ENCODE results near the gene ACTL8.

ACTL8 gene

GRCh38 chr1:17810668-17811067 is 55.5 kb downstream of the ACTL8 start:
- DNase-seq = no peak

DNA sequence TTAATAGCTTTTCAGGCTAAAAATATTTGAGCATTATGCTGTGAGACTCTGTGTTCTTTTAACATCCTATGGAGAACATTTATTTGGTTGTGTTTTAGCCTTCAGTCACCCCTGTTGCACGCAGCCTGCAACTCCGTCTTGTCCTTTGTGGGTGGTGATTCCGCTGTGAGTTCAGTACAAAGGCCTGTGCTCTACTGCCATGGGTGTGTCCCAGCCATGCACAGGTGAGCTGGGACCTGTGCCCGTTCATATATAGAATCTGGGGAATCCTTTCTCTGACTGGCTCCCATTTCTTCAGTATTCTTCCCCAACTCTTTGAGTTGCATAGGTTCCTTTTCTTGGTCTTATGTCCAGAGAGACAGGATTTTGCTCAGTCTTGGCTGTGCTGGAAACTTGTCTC is 61.4 kb downstream of the ACTL8 start:
- no peak for DNase-seq

DNA sequence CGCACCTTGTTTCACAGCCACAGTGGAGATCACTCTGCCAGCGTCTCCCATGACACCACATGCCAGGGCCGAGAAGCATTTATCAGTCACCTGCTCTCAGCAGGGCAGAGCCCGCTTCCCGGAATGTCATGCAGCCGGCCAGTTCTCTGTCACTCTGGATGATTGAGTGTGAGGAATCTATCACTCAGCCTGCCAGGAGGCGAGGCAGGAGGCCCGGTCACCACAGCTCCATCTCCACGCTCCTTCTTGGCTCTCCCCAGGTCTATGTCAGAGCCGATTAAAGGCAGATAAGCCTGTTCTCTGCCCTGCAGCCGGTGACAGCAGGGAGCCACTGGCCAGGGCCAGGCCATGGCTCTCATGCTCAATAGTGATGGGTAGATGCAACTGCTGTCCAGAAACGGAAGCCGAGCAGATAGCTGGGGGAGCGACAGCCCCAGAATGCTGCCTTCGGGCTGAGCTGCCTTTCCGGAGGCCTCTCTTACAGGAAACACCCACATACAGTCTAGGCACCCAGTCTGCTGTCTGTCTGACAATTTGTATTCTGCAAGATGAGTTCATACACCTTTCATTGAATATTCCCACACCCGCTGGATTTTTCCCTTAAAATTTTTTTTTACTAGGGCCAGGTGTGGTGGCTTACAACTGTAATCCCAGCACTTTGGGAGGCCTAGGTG is 64.1 kb downstream of the ACTL8 start:
- no peak for DNase-seq

GRCh38 chr1:17820198-17820597 is 65.1 kb downstream of the ACTL8 start:
- DNase-seq = no peak

DNA sequence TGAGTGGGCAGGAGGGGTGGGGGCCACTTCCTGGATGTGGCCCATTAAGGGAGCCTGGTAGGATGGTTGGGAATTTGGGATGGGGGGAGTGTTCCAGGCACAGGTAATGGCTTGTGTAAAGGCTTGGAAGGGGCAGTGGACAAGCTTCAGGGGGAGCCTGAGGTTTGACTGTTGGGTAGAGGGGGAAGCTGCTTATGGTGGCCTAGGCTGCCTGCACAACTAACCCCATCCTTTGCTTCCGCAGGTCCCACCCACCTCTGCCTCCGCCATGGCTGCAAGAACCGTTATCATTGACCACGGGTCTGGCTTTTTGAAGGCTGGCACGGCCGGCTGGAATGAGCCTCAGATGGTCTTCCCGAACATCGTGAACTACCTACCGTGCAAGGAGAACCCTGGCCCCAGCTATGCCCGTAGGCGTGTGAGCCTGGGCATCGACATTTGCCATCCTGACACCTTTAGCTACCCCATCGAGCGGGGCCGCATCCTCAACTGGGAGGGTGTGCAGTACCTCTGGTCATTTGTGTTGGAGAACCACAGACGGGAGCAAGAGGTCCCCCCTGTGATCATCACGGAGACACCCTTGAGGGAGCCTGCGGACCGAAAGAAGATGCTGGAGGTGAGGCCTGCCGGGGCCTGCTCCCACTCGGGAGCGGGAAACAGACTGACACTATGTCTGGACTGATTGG is 67.8 kb downstream of the ACTL8 start:
- no peak for DNase-seq

DNA sequence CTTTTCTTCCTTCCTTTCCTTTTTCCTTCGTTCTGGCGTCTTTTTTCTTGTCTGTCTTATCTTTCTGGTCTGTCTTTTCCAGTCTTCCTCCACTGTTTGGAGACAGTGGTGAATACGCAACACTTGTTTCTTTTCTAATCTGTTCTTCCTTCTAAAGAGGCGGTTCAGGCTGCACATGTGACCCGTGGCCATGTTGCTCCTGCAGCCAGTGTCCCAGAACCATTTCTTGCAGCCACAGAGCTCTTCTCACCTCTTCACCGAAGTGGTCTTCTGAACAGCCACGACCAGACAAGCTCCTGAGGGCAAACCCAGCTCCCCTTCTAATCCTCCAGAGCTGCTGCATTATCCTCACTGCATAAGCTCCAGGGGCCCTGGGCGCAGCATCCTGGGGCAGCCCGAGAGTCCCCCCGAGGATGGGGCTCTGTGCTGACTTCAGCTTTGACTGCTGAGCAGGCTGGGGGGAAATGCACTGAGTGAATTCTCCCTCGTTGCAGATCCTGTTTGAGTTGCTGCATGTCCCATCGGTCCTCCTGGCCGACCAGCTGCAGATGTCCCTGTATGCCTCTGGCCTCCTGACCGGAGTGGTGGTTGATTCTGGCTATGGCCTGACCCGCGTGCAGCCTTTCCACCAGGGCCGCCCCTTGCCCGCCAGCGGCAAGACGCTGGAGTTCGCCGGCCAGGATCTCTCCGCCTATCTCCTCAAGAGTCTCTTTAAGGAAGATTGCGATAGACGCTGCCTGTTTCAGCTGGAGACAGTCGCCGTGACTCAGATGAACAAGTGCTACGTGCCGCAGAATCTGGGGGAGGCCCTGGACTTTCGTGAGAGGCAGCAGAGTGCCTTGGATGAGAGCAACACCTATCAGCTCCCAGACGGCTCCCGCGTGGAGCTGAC is 70.4 kb downstream of the ACTL8 start:
- DNase-seq = no peak

DNA sequence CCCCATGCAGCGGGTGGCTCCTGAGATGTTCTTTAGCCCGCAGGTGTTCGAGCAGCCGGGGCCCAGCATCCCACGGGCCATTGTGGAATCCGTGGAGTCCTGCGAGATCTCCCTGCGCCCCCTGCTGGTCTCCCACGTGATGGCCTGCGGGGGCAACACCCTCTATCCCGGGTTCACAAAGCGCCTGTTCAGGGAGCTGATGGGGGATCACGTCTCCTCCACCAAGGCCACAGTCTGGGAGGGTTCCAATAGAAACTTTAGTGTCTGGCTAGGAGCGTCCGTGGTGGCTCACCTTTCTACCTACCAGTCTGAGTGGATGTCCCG is 71.0 kb downstream of the ACTL8 start:
- no peak for DNase-seq

DNA sequence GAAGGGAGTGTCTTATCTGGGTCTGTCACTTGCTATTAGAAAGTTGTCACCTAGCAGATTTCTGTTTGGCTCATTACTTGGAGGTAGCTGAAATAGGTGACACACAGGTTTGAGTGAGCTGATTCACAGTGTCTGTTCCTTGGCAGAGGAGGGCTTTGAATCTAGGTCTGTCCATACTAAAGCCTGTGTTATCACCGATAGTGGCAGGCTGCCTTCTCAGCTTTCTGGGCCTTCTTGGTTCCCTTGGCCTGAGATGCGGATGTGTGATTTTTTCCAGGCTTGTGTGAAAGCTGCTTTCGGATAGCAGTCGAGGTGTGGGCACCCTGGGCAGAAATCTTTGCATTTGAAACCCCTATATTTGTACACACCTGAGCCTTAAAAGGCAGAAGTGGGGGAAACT is 73.9 kb downstream of the ACTL8 start:
- no peak for DNase-seq

- no peak for DNase-seq
Observed at GRCh38 chr1:17829579-17829978, 74.4 kb downstream of the ACTL8 start.

GRCh38 chr1:17831597-17831996 is 76.5 kb downstream of the ACTL8 start:
- DNase-seq = no peak

DNA sequence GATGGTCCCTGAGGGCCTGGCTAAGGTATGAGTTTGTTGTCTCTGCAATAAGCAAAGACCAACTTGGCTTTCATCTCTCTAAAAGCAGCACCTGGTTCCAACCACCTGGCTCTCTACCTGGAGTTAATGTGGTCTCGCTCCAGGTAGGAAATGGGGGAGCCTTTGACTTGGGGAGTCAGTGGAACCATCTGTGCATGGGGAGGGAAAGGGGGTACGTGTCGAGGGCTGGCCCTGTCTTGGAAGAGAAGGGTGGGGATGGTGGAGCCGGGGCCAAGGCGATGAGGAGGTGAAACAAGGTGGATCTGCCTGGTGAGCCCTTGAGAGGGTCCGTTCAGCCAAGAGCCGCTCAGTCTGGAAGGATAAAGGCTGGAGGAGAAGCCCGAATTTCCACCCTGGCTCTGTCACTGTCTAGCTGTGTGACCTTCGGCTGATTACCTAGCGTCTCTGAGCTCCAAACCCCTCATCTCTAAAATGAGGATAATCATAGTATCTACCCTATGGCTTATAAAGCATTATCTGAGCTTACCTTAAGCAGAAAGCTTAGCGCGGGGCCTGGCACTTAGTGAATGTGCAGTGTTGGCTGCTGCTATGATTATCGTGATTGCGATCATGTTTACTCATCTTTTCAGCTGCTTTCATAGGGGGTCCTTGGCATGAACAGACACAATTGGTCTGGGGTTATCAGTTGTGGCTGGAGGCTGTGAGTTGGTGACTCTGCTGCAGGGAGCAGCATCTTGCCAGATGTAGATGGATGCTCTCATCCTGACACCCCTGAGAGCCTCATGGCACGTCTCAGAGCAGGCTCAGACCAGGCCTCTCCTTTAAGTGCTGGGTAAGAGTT is 78.7 kb downstream of the ACTL8 start:
- no peak for DNase-seq

GRCh38 chr1:17834561-17835100 is 79.5 kb downstream of the ACTL8 start:
- no peak for DNase-seq

GRCh38 chr1:17837233-17838030 is 82.3 kb downstream of the ACTL8 start:
- DNase-seq = no peak

- no peak for DNase-seq
Observed at GRCh38 chr1:17839641-17840196, 84.6 kb downstream of the ACTL8 start.

DNA sequence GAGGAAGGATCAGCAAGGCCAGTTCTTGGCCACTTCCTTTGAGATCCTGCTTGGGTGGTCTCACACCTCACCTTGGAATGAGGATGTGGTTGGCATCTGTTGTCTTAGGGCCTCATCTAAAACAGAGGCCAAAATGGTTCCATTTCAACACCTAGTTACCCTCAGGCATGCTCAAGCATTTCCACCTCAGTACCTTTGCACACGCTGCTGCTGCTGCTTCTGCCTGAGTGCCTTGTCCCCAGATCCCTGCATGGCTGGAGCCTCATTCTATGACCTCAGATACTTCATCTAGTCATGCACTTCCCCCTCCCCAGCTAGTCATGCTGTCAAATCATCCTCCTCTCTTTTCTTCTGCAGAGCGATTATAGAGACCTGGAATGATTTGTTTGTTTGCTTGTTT is 86.8 kb downstream of the ACTL8 start:
- DNase-seq = no peak

DNA sequence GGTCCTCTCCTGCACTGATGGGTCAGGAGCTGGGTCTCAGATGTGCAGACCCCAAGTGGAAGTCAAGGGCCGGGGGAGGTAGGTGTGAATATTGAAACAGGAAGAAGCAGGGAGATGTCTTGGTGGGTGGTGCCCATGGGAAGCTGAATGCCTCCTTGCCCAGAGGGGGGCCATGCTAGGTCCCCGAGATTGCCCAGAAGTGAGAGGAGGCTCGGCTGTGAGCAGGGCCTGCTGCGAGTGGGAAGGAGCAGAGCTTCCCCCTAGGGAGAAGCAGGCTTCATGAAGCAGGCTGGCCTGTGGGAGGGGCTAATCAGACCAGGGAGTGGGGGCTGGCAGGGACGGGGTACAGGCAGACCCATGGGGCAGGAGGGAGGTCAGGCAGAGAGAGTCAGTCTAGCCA is 87.6 kb downstream of the ACTL8 start:
- DNase-seq = no peak

DNA sequence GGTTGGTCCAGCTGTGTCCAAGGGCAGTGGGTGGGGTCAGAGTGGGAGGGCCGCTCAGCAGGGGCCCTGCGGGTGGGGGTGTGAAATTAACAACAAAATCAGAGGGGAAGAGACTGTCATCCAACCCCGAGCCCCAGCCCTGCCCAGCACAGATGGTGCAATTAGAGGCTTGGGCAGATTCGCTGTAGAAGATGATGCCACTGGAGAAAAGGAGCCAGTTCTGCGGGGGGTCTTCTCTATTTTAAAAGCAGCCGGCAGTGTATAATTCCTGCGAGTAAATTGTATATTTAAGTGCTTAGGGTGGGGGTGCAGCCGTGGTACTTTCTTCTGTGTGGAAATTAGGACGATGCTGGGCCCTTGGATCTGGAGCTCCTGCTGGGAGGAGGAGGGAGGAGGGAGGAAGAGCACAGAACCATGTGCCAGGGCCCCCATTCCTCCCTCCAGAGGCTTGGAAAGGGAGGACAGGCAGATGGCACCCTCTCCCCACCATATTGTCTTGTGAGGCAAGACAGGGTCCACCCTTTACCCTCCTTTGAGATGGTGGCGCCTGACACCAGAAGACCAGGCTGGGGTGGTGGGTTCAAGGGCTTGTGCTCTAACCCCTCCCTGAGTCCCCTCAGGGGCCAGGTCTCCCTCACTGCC is 89.2 kb downstream of the ACTL8 start:
- no peak for DNase-seq

- no peak for DNase-seq
Observed at GRCh38 chr1:17845583-17845982, 90.5 kb downstream of the ACTL8 start.

GRCh38 chr1:17846341-17846740 is 91.2 kb downstream of the ACTL8 start:
- no peak for DNase-seq

GRCh38 chr1:17847111-17847510 is 92.0 kb downstream of the ACTL8 start:
- no peak for DNase-seq

- DNase-seq = no peak
Observed at GRCh38 chr1:17849216-17849615, 94.1 kb downstream of the ACTL8 start.
